Naive thymus-derived CD4-positive, alpha-beta T cell (primary cell): ENCODE measurements around the gene HOXD11. TPM values are rescaled to one million over a fixed set of nuclear protein-coding genes. Genes with fewer than 3 reads are reported as not detected.

ENCODE experiments used
- ATAC-seq: fragments of 150-1000 bp; cut with Tn5 transposase; 2 replicates; pipeline ENCODE4 v1.10.0; 2021; ENCODE audit warnings: mild to moderate bottlenecking, moderate library complexity
- CTCF ChIA-PET: fragments of 350-600 bp; sonication (Branson Sonifier 250); formaldehyde crosslinking; loops from one replicate; lab custom pipeline; 2021; ENCODE audit warnings: antibody characterized with exemption; lab: Charles Lee
- POLR2A ChIA-PET: fragments of 350-600 bp; sonication (Branson Sonifier 250); formaldehyde crosslinking; loops from one replicate; lab custom pipeline; 2021; ENCODE audit warnings: antibody characterized with exemption, inconsistent platforms; lab: Charles Lee
- DNase-seq, 9 donors: peaks; one replicate each; pipeline versions ENCODE4 v3.0.0 to v3.0.0-alpha.2; 2020 to 2022; ENCODE audit warnings: mixed read lengths in 1 of 9
- H3K27ac ChIP-seq: one replicate; pipeline ENCODE4 v1.7.0; 2013; ENCODE audit warnings: mild to moderate bottlenecking, low read depth, low read length, moderate library complexity
- H3K27me3 ChIP-seq, 2 donors: one replicate each; pipeline ENCODE4 v1.7.0; 2013; ENCODE audit warnings: low read length in 2 of 2, mild to moderate bottlenecking in 2 of 2, moderate library complexity in 2 of 2; ENCODE audit not compliant: control insufficient read depth in 2 of 2, insufficient read depth in 2 of 2
- H3K36me3 ChIP-seq, 3 experiments: 1 replicate in 2 of 3; 2 replicates in 1 of 3; pipeline ENCODE4 v1.7.0; 2013; ENCODE audit warnings: low read length in 3 of 3, mild to moderate bottlenecking in 3 of 3, moderate library complexity in 1 of 3; ENCODE audit not compliant: insufficient read depth in 3 of 3, control insufficient read depth in 2 of 3
- H3K4me1 ChIP-seq, 2 donors: one replicate each; pipeline ENCODE4 v1.7.0; 2013; ENCODE audit warnings: low read length in 2 of 2, mild to moderate bottlenecking in 2 of 2, moderate library complexity in 1 of 2; ENCODE audit not compliant: control insufficient read depth in 2 of 2, insufficient read depth in 2 of 2
- H3K4me3 ChIP-seq: 2 replicates; pipeline ENCODE4 v1.7.0; 2013; ENCODE audit warnings: mild to moderate bottlenecking, low read length
- H3K9me3 ChIP-seq, 3 experiments: 1 replicate in 2 of 3; 2 replicates in 1 of 3; pipeline ENCODE4 v1.7.0; 2013; ENCODE audit warnings: low read length in 3 of 3; ENCODE audit not compliant: control insufficient read depth in 2 of 3
- H3K27ac Mint-ChIP-seq, 9 donors: one replicate each; pipeline ENCODE4 v1.8.0; 2020 to 2022; ENCODE audit warnings: mixed read lengths in 9 of 9, mild to moderate bottlenecking in 8 of 9, moderate library complexity in 5 of 9, inconsistent platforms in 2 of 9
- H3K27me3 Mint-ChIP-seq, 5 donors: one replicate each; pipeline ENCODE4 v1.8.0; 2021 to 2022; ENCODE audit warnings: mixed read lengths in 5 of 5, mild to moderate bottlenecking in 1 of 5
- H3K36me3 Mint-ChIP-seq, 5 donors: one replicate each; pipeline ENCODE4 v1.8.0; 2020 to 2022; ENCODE audit warnings: mixed read lengths in 5 of 5, mild to moderate bottlenecking in 3 of 5, inconsistent platforms in 1 of 5
- H3K4me1 Mint-ChIP-seq, 7 donors: one replicate each; pipeline ENCODE4 v1.8.0; 2020 to 2022; ENCODE audit warnings: mixed read lengths in 7 of 7, mild to moderate bottlenecking in 3 of 7, inconsistent platforms in 1 of 7
- H3K4me3 Mint-ChIP-seq, 10 donors: one replicate each; pipeline ENCODE4 v1.8.0; 2020 to 2022; ENCODE audit warnings: mild to moderate bottlenecking in 10 of 10, mixed read lengths in 10 of 10, moderate library complexity in 6 of 10, inconsistent platforms in 2 of 10
- H3K9me3 Mint-ChIP-seq, 11 donors: one replicate each; pipeline ENCODE4 v1.8.0; 2020 to 2022; ENCODE audit warnings: mixed read lengths in 11 of 11, mild to moderate bottlenecking in 4 of 11, inconsistent platforms in 1 of 11, moderate library complexity in 1 of 11
- intact Hi-C, 2 donors: fragments of 100-400 bp; cut with micrococcal nuclease; formaldehyde crosslinking; loops; one replicate each; pipeline ENCODE4 v1.15.1; 2023
- polyA plus RNA-seq, 2 donors: library from polyadenylated mRNA; unstranded; fragments of 300-500 nt; fragmentation: Illumina TruSeq; gene quantifications; one replicate each; pipeline ENCODE4 v1.2.3, GENCODE V29; 2021
- total RNA-seq, 6 experiments: library from RNA in 5 of 6; stranded (reverse) in 5 of 6; gene quantifications; 1 replicate in 5 of 6; 2 replicates in 1 of 6; pipeline ENCODE4 v1.2.3 and lab custom pipeline; 2021 to 2026

The HOXD11 gene
- total and polyA plus RNA-seq, 7 experiments from 2014 or later, result not detected

DNA sequence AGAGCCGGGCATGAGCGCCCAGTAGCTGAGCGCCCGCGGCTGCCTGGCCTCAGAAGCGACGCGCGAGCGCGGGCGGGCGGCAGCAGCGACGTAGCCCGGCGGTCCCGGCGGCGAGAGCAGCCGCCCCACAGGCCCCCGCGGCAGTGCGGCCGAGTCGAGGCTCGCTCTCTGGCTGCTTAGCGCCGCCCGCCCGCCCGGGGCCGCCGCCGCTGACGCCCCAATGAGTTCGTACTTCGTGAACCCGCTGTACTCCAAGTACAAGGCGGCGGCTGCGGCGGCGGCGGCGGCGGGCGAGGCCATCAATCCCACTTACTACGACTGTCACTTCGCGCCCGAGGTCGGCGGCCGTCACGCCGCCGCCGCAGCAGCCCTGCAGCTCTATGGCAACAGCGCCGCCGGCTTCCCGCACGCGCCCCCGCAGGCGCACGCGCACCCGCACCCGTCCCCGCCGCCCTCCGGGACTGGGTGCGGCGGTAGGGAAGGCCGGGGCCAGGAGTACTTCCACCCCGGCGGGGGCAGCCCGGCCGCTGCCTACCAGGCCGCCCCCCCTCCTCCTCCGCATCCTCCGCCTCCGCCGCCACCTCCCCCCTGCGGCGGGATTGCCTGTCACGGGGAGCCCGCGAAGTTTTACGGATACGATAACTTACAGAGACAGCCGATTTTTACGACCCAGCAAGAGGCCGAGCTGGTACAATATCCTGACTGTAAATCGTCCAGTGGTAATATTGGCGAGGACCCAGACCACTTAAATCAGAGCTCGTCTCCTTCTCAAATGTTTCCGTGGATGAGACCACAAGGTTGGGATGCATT is 23.3 kb downstream of the HOXD11 start:
- CTCF ChIA-PET, result interaction anchor here (5.6 kb wide), 1 partner anchor 324 kb away, joined by 65 read pairs; no protein-coding TSS in a partner anchor
- POLR2A ChIA-PET, result no interaction called here

GRCh38 chr2:176130957-176131847 is 24.1 kb downstream of the HOXD11 start:
- Mint-ChIP-seq H3K9me3 (peaks cover 0 to 35% (median 8%) of the 10 kb centered on the region in 11 donors), H3K4me3 (peak overlapping the region; percentile 46 to 84 (median 72)), H3K36me3 (peaks cover 0 to 5% (median 0%) of the 10 kb centered on the region in 5 donors), H3K27me3 (peaks cover 81 to 88% (median 86%) of the 10 kb centered on the region in 5 donors), H3K27ac (peak overlapping the region in 7 of 9 donors; percentile 8 to 88 (median 52)), H3K4me1 (peaks cover 17 to 54% (median 45%) of the 10 kb centered on the region in 7 donors)
- peaks cover 3 to 13% of the 10 kb centered on the region in 2 donors for H3K4me1 ChIP-seq
- H3K27ac ChIP-seq, result no peak overlapping the region
- H3K27me3 ChIP-seq, result peaks cover 47 to 66% of the 10 kb centered on the region in 2 donors
- intact Hi-C loops, result loop anchor here (1.0 to 10.0 kb wide), 5 partner anchors 8 to 1634 kb away; partner anchors contain the start of gene HOXD12 (in 1 of the 2)
- ChIA-PET CTCF (interaction anchor here (0.6 to 2.3 kb wide), 4 partner anchors 324 to 1017 kb away, joined by 3 to 12 read pairs (median 3); no protein-coding TSS in a partner anchor), POLR2A (no interaction called here)
- no peaks in the 10 kb centered on the region for H3K9me3 ChIP-seq
- H3K36me3 ChIP-seq, result no peaks in the 10 kb centered on the region
- H3K4me3 ChIP-seq, result no peak overlapping the region
- no peak for DNase-seq
- no peak for ATAC-seq

More for the DNA sequence above, 23.3 kb downstream of the HOXD11 start:
- intact Hi-C loops, result loop anchor here (5.0 to 10.0 kb wide), 4 partner anchors 33 to 1634 kb away; partner anchors contain the start of gene HOXD12 (in 1 of the 2)
- Histone ChIP-seq H3K4me3 (no peak overlapping the region), H3K36me3 (no peaks in the 10 kb centered on the region), H3K27me3 (peaks cover 45 to 69% of the 10 kb centered on the region in 2 donors), H3K9me3 (no peaks in the 10 kb centered on the region), H3K4me1 (peaks cover 3 to 6% of the 10 kb centered on the region in 2 donors), H3K27ac (no peak overlapping the region)
- H3K27ac Mint-ChIP-seq, result peak overlapping the region in 3 of 9 donors; percentile 60 to 88 (median 66)
- H3K36me3 Mint-ChIP-seq, result peaks cover 0 to 5% (median 0%) of the 10 kb centered on the region in 5 donors
- ATAC-seq, result peak; percentile 41
- peaks cover 17 to 48% (median 36%) of the 10 kb centered on the region in 7 donors for H3K4me1 Mint-ChIP-seq
- DNase-seq, result peak in 1 of 9 donors; percentile 27
- peaks cover 80 to 88% (median 86%) of the 10 kb centered on the region in 5 donors for H3K27me3 Mint-ChIP-seq
- peaks cover 0 to 32% (median 5%) of the 10 kb centered on the region in 11 donors for H3K9me3 Mint-ChIP-seq
- peak overlapping the region; percentile 41 to 84 (median 72) for H3K4me3 Mint-ChIP-seq

DNA sequence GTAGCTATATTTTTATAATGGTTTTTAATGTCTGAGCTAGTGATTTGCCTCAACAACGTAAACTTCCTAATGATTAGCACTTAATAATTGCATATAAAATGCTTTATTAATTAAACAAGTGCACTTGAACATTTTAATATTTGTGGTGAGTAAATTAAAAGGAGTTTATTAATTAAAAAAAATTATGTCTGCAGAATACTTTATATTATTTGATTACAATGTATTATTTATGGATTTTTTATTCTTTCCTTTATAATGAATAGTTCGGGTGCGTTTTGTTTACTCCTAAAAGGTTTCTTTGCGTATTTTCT is 24.7 kb downstream of the HOXD11 start:
- Histone ChIP-seq H3K9me3 (no peaks in the 10 kb centered on the region), H3K36me3 (no peaks in the 10 kb centered on the region), H3K27ac (no peak overlapping the region), H3K4me3 (no peak overlapping the region), H3K4me1 (peaks cover 3 to 16% of the 10 kb centered on the region in 2 donors), H3K27me3 (peaks cover 43 to 64% of the 10 kb centered on the region in 2 donors)
- intact Hi-C loops, result loop anchor here (1.0 to 10.0 kb wide), 7 partner anchors 9 to 1633 kb away; partner anchors contain the start of genes HOXD12 (in 1 of the 2) and HOXD3 (in 1 of the 2)
- ChIA-PET CTCF (interaction anchor here (0.6 to 2.3 kb wide), 5 partner anchors 323 to 1017 kb away, joined by 3 to 12 read pairs (median 3); no protein-coding TSS in a partner anchor), POLR2A (interaction anchor here (1.4 kb wide), 1 partner anchor 14 kb away, joined by 3 read pairs; no protein-coding TSS in a partner anchor)
- Mint-ChIP-seq H3K9me3 (peaks cover 0 to 35% (median 8%) of the 10 kb centered on the region in 11 donors), H3K4me1 (peaks cover 17 to 54% (median 47%) of the 10 kb centered on the region in 7 donors), H3K27me3 (peaks cover 78 to 85% (median 84%) of the 10 kb centered on the region in 5 donors), H3K36me3 (peaks cover 0 to 5% (median 0%) of the 10 kb centered on the region in 5 donors), H3K4me3 (peak overlapping the region in 9 of 10 donors; percentile 65 to 92 (median 78)), H3K27ac (peak overlapping the region in 1 of 9 donors; percentile 57)
- no peak for ATAC-seq
- DNase-seq, result no peak

DNA sequence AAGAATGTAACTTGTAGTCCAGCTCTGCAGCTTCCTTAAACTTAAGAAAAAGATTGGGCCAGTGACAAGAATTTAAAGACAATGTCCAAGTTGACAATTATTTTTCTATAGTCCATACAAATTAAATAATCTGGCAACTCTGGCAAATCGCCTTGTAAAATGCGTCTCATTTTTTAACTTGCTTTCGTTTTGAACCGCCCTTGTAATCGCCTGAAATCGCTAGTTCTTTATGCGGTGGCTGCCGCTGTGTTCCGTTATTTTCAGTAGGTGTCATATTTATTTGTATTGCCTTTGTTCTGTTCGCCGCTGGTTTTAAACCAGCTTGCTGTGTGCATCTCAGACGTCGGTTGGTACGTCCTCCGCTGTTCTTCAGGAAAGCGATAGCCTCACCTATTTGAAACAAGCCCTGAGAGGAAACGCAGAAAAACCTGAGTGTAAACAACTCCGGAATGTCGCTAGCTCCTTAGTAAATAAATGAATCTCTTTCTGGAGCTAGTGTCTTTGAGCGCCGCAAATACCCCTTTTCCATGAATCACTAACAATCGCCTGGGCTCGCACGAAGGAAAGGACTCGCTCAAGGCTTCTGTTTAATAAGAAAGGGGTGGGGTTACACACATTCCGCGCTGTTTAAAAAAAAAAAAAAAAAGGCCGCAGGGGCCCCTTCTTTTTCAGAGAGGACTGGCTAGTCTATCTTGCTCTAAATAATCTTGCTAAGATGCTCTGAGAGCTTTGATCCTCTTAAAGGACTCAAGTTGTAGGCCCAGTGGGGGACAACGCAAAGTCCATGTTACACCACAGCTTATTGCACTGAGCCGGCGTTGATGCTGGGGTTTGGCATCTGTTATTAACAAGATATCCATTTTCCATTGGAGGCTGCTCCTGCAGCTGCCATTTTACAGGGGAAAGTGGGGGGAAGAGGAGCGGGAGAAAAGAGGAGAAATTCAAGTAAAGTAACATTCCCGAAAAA is 25.4 kb downstream of the HOXD11 start:
- ATAC-seq (no peak), DNase-seq (no peak)
- Mint-ChIP-seq H3K4me1 (peaks cover 17 to 53% (median 49%) of the 10 kb centered on the region in 7 donors), H3K4me3 (peak overlapping the region; percentile 65 to 92 (median 75)), H3K36me3 (peaks cover 0 to 5% (median 0%) of the 10 kb centered on the region in 5 donors), H3K9me3 (peaks cover 0 to 39% (median 8%) of the 10 kb centered on the region in 11 donors), H3K27ac (peak overlapping the region in 4 of 9 donors; percentile 6 to 57 (median 28)), H3K27me3 (peaks cover 78 to 85% (median 83%) of the 10 kb centered on the region in 5 donors)
- H3K4me1 ChIP-seq, result peaks cover 3 to 16% of the 10 kb centered on the region in 2 donors
- no peaks in the 10 kb centered on the region for H3K9me3 ChIP-seq
- no peak overlapping the region for H3K27ac ChIP-seq
- no peaks in the 10 kb centered on the region for H3K36me3 ChIP-seq
- ChIA-PET POLR2A (interaction anchor here (0.6 to 1.4 kb wide), 3 partner anchors 13 to 1042 kb away, joined by 3 to 4 read pairs (median 3); no protein-coding TSS in a partner anchor), CTCF (interaction anchor here (0.6 to 2.3 kb wide), 4 partner anchors 322 to 1016 kb away, joined by 3 to 12 read pairs (median 3); no protein-coding TSS in a partner anchor)
- intact Hi-C loops, result loop anchor here (2.0 to 10.0 kb wide), 6 partner anchors 24 to 1632 kb away; partner anchors contain the start of genes HOXD12 (in 1 of the 2) and HOXD3 (in 1 of the 2)
- peaks cover 42 to 71% of the 10 kb centered on the region in 2 donors for H3K27me3 ChIP-seq
- peak overlapping the region; percentile 38 for H3K4me3 ChIP-seq

DNA sequence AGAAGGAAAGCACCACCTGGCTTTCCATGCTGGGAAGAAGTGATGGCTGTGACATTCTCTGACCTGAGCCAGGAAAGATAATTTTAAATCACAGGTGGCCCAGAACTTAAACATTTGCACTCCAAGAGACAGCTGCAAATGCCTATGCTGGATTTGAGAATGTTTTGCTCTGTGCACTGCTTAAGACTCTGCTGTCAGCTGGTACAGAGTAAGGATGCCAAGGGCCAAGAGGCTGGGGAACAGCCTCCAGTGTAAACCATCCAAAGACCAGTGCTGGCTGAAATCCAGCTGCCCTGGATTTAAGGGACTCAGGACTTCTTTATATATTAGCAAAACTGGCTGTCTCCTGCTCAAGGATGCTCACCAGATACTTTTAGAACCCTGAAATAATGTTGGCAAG is 26.3 kb downstream of the HOXD11 start:
- peaks cover 0 to 43% (median 10%) of the 10 kb centered on the region in 11 donors for H3K9me3 Mint-ChIP-seq
- CTCF ChIA-PET, result interaction anchor here (0.7 to 2.3 kb wide), 2 partner anchors 8 to 321 kb away, joined by 5 to 12 read pairs; no protein-coding TSS in a partner anchor
- H3K27ac ChIP-seq, result no peak overlapping the region
- intact Hi-C loops, result loop anchor here (2.0 to 10.0 kb wide), 6 partner anchors 23 to 1631 kb away; partner anchors contain the start of genes HOXD12 (in 1 of the 2) and HOXD3 (in 1 of the 2)
- peaks cover 9 to 52% (median 48%) of the 10 kb centered on the region in 7 donors for H3K4me1 Mint-ChIP-seq
- H3K4me3 Mint-ChIP-seq, result no peak overlapping the region
- no peaks in the 10 kb centered on the region for H3K36me3 ChIP-seq
- no peak overlapping the region for H3K4me3 ChIP-seq
- H3K27me3 ChIP-seq, result peaks cover 40 to 71% of the 10 kb centered on the region in 2 donors
- POLR2A ChIA-PET, result interaction anchor here (1.4 kb wide), 1 partner anchor 12 kb away, joined by 3 read pairs; no protein-coding TSS in a partner anchor
- ATAC-seq (no peak), DNase-seq (no peak)
- H3K36me3 Mint-ChIP-seq, result peaks cover 0 to 5% (median 1%) of the 10 kb centered on the region in 5 donors
- H3K27ac Mint-ChIP-seq, result no peak overlapping the region
- no peaks in the 10 kb centered on the region for H3K9me3 ChIP-seq
- peaks cover 3 to 16% of the 10 kb centered on the region in 2 donors for H3K4me1 ChIP-seq
- peaks cover 78 to 85% (median 83%) of the 10 kb centered on the region in 5 donors for H3K27me3 Mint-ChIP-seq
